Loucy (cell line): ENCODE results near the gene EPN2.

Experiments used
- CTCF ChIP-seq: fragments of 200-600 bp; sonication (generic); conservative IDR thresholded peaks from 2 replicates; pipeline ENCODE4 v1.5.1; 2014; ENCODE audit warnings: mild to moderate bottlenecking, antibody characterized with exemption, low read length
- EZH2phosphoT487 ChIP-seq: fragments of 200-600 bp; IDR thresholded peaks from 2 replicates; pipeline ENCODE4 v1.6.1; 2018; ENCODE audit warnings: antibody characterized with exemption, mild to moderate bottlenecking, moderate library complexity, borderline replicate concordance

GRCh38 chr17:19382531-19383444 lies 145.6 kb downstream of the EPN2 start:
- no peak for TF ChIP-seq CTCF
- TF ChIP-seq EZH2phosphoT487: no peak
